Vagina (tissue), 2 donors: ENCODE results near the gene CALML4.

Source experiments
- POLR2A ChIP-seq, 2 donors: fragments of 450-650 bp; IDR thresholded peaks; one replicate each; pipeline ENCODE4 v1.6.1; 2017; ENCODE audit warnings: antibody characterized with exemption in 2 of 2, mild to moderate bottlenecking in 2 of 2, moderate library complexity in 2 of 2
- TF ChIP-seq, protein P1 (sequence below), 3 experiments: fragments of 450-650 bp in 2 of 3; fragments of 200-600 bp in 1 of 3; sonication (generic) in 1 of 3; IDR thresholded peaks; one replicate each; pipeline ENCODE4 v1.5.1; 2017 to 2019; ENCODE audit warnings: antibody characterized with exemption in 3 of 3, mild to moderate bottlenecking in 2 of 3, moderate library complexity in 2 of 3

DNA sequence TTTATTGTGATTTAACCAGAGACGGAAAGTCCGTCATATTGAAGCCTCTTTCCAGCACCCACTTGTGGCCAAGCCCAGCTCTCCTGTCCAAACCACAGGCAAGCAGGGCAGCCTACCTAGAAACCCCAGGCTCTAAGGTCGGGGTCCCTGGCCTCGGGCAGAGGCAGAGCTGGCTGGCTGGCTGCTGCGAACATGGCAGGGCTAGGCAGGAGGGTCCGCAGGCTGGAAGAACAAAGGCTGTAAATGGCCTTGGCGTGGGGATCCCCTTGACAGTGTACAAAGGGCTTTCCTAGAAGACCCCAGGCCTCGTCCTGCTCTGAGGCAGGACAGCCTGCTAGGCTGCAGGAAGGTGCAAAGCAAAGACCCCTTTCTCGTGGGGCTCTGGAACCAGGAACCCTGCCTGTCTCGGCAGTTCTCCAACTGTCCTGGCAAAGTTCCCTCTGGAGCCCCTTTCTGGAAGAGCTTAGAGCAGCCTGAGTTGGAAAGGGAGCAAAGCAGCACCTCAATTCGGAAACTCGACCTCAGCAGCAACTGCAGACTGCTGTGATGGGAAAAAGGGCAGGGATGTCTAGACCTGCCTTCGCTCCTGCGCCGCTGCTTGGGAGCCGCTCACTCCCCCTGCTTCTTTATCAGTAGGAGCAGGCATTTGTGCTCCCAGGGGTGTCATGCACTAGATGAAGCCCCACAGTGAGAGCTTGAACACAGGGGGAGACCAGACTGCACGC is 8.5 kb downstream of the CALML4 start:
- TF ChIP-seq, protein P1, sequence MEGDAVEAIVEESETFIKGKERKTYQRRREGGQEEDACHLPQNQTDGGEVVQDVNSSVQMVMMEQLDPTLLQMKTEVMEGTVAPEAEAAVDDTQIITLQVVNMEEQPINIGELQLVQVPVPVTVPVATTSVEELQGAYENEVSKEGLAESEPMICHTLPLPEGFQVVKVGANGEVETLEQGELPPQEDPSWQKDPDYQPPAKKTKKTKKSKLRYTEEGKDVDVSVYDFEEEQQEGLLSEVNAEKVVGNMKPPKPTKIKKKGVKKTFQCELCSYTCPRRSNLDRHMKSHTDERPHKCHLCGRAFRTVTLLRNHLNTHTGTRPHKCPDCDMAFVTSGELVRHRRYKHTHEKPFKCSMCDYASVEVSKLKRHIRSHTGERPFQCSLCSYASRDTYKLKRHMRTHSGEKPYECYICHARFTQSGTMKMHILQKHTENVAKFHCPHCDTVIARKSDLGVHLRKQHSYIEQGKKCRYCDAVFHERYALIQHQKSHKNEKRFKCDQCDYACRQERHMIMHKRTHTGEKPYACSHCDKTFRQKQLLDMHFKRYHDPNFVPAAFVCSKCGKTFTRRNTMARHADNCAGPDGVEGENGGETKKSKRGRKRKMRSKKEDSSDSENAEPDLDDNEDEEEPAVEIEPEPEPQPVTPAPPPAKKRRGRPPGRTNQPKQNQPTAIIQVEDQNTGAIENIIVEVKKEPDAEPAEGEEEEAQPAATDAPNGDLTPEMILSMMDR (IDR thresholded peaks at IDR 0.05) = no peak
- TF ChIP-seq POLR2A (IDR thresholded peaks at IDR 0.05) = no peak
